ENCODE results near the gene RPS6KA4. TPM values are rescaled to one million over a fixed set of nuclear protein-coding genes. Genes with fewer than 3 reads are reported as not detected.

The RPS6KA4 gene
- total RNA-seq, 1 experiment from 2014 or later = 148 TPM

DNA sequence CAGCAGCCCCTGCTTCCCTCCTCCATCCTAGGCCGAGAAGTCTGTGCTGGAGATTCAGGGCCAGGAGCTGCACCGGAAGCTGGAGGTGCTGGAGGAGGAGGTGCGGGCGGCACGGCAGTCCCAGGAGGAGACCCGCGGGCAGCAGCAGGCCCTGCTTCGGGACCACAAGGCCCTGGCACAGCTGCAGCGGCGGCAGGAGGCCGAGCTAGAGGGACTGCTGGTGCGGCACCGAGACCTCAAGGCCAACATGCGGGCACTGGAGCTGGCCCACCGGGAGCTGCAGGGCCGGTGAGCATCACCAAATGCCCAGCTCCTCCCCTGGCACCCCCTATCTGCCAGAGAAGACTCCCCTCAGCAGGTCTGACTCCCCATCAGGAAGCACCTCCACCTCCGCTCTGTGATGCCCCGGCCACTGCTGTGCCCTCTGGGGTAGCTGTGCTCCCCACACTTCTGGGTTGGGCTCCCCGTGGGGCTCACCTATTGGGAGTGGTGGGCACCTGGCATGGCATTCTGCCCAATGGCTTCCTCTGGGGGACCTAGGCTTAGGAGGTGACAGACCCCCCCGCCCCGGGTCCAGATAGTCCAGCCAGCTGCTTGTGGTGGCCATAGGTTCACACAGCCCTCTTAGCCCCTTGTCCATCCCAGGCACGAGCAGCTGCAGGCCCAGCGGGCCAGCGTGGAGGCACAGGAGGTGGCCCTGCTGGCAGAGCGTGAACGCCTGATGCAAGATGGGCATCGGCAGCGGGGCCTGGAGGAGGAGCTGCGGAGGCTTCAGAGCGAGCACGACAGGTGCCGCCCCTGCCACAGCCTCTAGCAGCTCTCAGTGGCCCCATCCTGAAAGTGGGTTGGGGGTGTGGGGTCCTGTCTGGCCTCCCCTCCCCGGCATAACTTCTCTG is 6.6 kb upstream of the RPS6KA4 start:
- no peak overlapping the region for H3K27ac ChIP-seq (ENCODE audit: low read length)
- no peaks in the 10 kb centered on the region for H3K9me3 ChIP-seq (ENCODE audit: low read length)
- no peak overlapping the region for H3K4me2 ChIP-seq (ENCODE audit: low read length)
- ChIA-PET CTCF (interaction anchor here (1.7 kb wide), 1 partner anchor 35 kb away, joined by 6 read pairs; the partner anchor contains the start of genes PRDX5 and TRMT112), POLR2A (ENCODE audit: unreplicated experiment) (no interaction called here)
- no peaks in the 10 kb centered on the region for H3K9me2 ChIP-seq (replicated peaks; ENCODE audit: low read length)
- H3K36me3 ChIP-seq (ENCODE audit: low read depth, low read length) = no peaks in the 10 kb centered on the region
- no peaks in the 10 kb centered on the region for H4K20me1 ChIP-seq (ENCODE audit: low read length)
- TF ChIP-seq EZH2phosphoT487 (IDR thresholded peaks at IDR 0.05; ENCODE audit: borderline replicate concordance, low read length) (no peak), EZH2 (IDR thresholded peaks at IDR 0.05; ENCODE audit: low read length, unreplicated experiment) (no peak)
- TF ChIP-seq, protein P1, sequence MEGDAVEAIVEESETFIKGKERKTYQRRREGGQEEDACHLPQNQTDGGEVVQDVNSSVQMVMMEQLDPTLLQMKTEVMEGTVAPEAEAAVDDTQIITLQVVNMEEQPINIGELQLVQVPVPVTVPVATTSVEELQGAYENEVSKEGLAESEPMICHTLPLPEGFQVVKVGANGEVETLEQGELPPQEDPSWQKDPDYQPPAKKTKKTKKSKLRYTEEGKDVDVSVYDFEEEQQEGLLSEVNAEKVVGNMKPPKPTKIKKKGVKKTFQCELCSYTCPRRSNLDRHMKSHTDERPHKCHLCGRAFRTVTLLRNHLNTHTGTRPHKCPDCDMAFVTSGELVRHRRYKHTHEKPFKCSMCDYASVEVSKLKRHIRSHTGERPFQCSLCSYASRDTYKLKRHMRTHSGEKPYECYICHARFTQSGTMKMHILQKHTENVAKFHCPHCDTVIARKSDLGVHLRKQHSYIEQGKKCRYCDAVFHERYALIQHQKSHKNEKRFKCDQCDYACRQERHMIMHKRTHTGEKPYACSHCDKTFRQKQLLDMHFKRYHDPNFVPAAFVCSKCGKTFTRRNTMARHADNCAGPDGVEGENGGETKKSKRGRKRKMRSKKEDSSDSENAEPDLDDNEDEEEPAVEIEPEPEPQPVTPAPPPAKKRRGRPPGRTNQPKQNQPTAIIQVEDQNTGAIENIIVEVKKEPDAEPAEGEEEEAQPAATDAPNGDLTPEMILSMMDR (conservative IDR thresholded peaks at IDR 0.05; ENCODE audit: low read depth, low read length) = no peak
- no peak for DNase-seq
- BruUV-seq (replicated peaks) = no TSS peak
- ATAC-seq = no peak
- H3K4me3 ChIP-seq (ENCODE audit: low read length) = no peak overlapping the region
- H3K27me3 ChIP-seq (ENCODE audit: low read length) = no peaks in the 10 kb centered on the region
- peaks cover 9% of the 10 kb centered on the region for H3K4me1 ChIP-seq (ENCODE audit: insufficient read depth, low read length)
- H3F3A ChIP-seq (ENCODE audit: low read length, unreplicated experiment) = no peaks in the 10 kb centered on the region
- intact Hi-C loops (cut with micrococcal nuclease) = no loop called here
- H3K79me2 ChIP-seq (ENCODE audit: low read length) = no peaks in the 10 kb centered on the region
- H2AFZ ChIP-seq (ENCODE audit: low read length) = no peak overlapping the region
- no peak overlapping the region for H3K9ac ChIP-seq (ENCODE audit: low read length)

DNA sequence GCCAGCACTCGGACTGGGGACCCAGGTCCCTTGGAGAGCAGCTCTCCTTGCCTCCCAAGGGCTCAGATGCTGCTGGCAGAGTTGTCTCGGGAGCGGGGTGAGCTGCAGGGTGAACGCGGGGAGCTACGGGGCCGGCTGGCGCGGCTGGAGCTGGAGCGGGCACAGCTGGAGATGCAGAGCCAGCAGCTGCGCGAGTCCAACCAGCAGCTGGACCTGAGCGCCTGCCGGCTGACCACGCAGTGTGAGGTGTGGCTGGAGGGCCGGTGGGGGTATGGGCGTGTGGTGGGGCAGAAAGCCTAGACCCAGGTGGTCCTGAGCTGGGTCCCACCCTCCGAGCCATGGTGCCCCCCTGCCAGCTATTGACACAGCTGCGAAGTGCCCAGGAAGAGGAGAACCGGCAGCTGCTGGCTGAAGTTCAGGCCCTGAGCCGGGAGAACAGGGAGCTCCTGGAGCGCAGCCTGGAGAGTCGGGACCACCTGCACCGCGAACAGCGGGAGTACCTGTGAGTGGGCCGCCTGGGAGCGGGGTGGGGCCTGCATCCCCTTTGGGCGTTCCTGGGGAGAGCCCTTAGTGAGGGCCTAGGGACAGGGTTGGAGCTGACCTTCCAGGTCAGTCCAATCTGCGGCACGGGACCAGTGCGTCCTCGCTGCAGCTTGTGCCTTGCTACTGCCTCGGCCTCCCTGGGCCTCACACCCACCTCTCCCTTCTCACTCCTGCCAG is 5.8 kb upstream of the RPS6KA4 start:
- TF ChIP-seq EZH2 (IDR thresholded peaks at IDR 0.05; ENCODE audit: low read length, unreplicated experiment) (no peak), EZH2phosphoT487 (IDR thresholded peaks at IDR 0.05; ENCODE audit: borderline replicate concordance, low read length) (no peak)
- TF ChIP-seq, protein P1 (conservative IDR thresholded peaks at IDR 0.05; ENCODE audit: low read depth, low read length) = no peak
- H3K79me2 ChIP-seq (ENCODE audit: low read length) = no peaks in the 10 kb centered on the region
- H3K36me3 ChIP-seq (ENCODE audit: low read depth, low read length) = no peaks in the 10 kb centered on the region
- no peak overlapping the region for H3K9ac ChIP-seq (ENCODE audit: low read length)
- no peak overlapping the region for H2AFZ ChIP-seq (ENCODE audit: low read length)
- H3F3A ChIP-seq (ENCODE audit: low read length, unreplicated experiment) = no peaks in the 10 kb centered on the region
- POLR2A ChIA-PET (ENCODE audit: unreplicated experiment) = no interaction called here
- no peaks in the 10 kb centered on the region for H3K27me3 ChIP-seq (ENCODE audit: low read length)
- intact Hi-C loops (cut with micrococcal nuclease) = no loop called here
- no TSS peak for BruUV-seq (replicated peaks)
- CTCF ChIA-PET = interaction anchor here (0.6 to 1.7 kb wide), 4 partner anchors 10 to 36 kb away, joined by 3 to 6 read pairs (median 4); partner anchors contain the start of genes PRDX5 and TRMT112
- no peak overlapping the region for H3K4me3 ChIP-seq (ENCODE audit: low read length)
- H4K20me1 ChIP-seq (ENCODE audit: low read length) = no peaks in the 10 kb centered on the region
- H3K4me2 ChIP-seq (ENCODE audit: low read length) = no peak overlapping the region
- H3K9me3 ChIP-seq (ENCODE audit: low read length) = no peaks in the 10 kb centered on the region
- ATAC-seq = no peak
- peaks cover 16% of the 10 kb centered on the region for H3K4me1 ChIP-seq (ENCODE audit: insufficient read depth, low read length)
- H3K27ac ChIP-seq (ENCODE audit: low read length) = no peak overlapping the region
- H3K9me2 ChIP-seq (replicated peaks; ENCODE audit: low read length) = no peaks in the 10 kb centered on the region
- DNase-seq = no peak

All from PC-3 (cell line).